AG04449 (cell line): Measurements from ENCODE around the gene HYI.
"Not testable (repeated sequence)": the region's sequence is repeated elsewhere in the genome, so short reads cannot be mapped to it uniquely, and the experiment has no call there.

ENCODE experiments used
- CTCF ChIA-PET: fragments of 350-600 bp; formaldehyde crosslinking; extraction: SDS; loops from one replicate; lab custom pipeline; 2021; ENCODE audit warnings: antibody characterized with exemption; lab: Yijun Ruan, JAX
- POLR2A ChIA-PET: fragments of 400-600, 350-600 bp; formaldehyde crosslinking; extraction: SDS; loops from one replicate; lab custom pipeline; 2020; ENCODE audit warnings: antibody characterized with exemption, inconsistent platforms; lab: Yijun Ruan, JAX
- DNase-seq: peaks from one replicate; pipeline ENCODE4 v3.0.0-alpha.2; 2010; ENCODE audit warnings: low read depth, low spot score
- H3K4me3 ChIP-seq: 2 replicates; pipeline ENCODE4 v1.5.1; 2011; ENCODE audit warnings: low read depth, mild to moderate bottlenecking, control low read depth, low read length
- CTCF ChIP-seq: IDR thresholded peaks from one replicate; pipeline ENCODE4 v1.5.1; 2011; ENCODE audit warnings: mild to moderate bottlenecking, moderate library complexity, low read length, control low read depth, inconsistent platforms; ENCODE audit not compliant: insufficient read depth; ENCODE audit errors: missing control alignments

HYI gene

GRCh38 chr1:43466403-43466802 lies 12.7 kb upstream of the HYI start:
- ChIA-PET POLR2A (no interaction called here), CTCF (no interaction called here)
- no peak for TF ChIP-seq CTCF
- no peak overlapping the region for H3K4me3 ChIP-seq
- DNase-seq: no peak

GRCh38 chr1:43465505-43466067 lies 11.9 kb upstream of the HYI start:
- no peak for DNase-seq
- ChIA-PET POLR2A (no interaction called here), CTCF (interaction anchor here (1.1 kb wide), 1 partner anchor 11 kb away, joined by 3 read pairs; the partner anchor contains the start of gene HYI)
- no peak for TF ChIP-seq CTCF
- no peak overlapping the region for H3K4me3 ChIP-seq

- DNase-seq: no peak
- TF ChIP-seq CTCF: no peak
- ChIA-PET POLR2A (no interaction called here), CTCF (interaction anchor here (1.1 kb wide), 1 partner anchor 11 kb away, joined by 3 read pairs; the partner anchor contains the start of gene HYI)
- no peak overlapping the region for H3K4me3 ChIP-seq
These were observed 11.2 kb upstream of the HYI start for GRCh38 chr1:43464681-43465504.

GRCh38 chr1:43463479-43463878 lies 9.7 kb upstream of the HYI start:
- CTCF ChIA-PET: interaction anchor here (1.0 to 2.0 kb wide), 3 partner anchors 8 to 227 kb away, joined by 3 to 6 read pairs (median 6); partner anchors contain the start of gene HYI
- POLR2A ChIA-PET: no interaction called here
- DNase-seq: no peak
- H3K4me3 ChIP-seq: no peak overlapping the region
- TF ChIP-seq CTCF: no peak

- ChIA-PET CTCF (interaction anchor here (1.2 to 2.0 kb wide), 2 partner anchors 10 to 47 kb away, joined by 3 to 6 read pairs; no protein-coding TSS in a partner anchor), POLR2A (no interaction called here)
- no peak overlapping the region for H3K4me3 ChIP-seq
- no peak for TF ChIP-seq CTCF
- DNase-seq: no peak
These were observed 7.4 kb upstream of the HYI start for GRCh38 chr1:43460988-43461693.

GRCh38 chr1:43458379-43458778 lies 4.6 kb upstream of the HYI start:
- DNase-seq, POLR2A ChIA-PET, H3K4me3 ChIP-seq: not testable (repeated sequence)
- CTCF ChIA-PET: interaction anchor here (1.6 kb wide), 1 partner anchor 9 kb away, joined by 3 read pairs; no protein-coding TSS in a partner anchor
